ENCODE data around the gene CNPY1. TPM values are rescaled to one million over a fixed set of nuclear protein-coding genes. Genes with fewer than 3 reads are reported as not detected.

Gene CNPY1
- total and polyA plus RNA-seq, 2 donors (not counting 1 experiment from before 2014, with no cell fraction given): not detected

GRCh38 chr7:155452505-155453295 is 93.7 kb downstream of the CNPY1 start:
- WGBS (ENCODE audit: insufficient coverage): 0% methylated on average over 1 of the region's 5 CpGs
- Histone ChIP-seq H3K27ac (ENCODE audit: low read length in 2 of 2) (no peak overlapping the region), H3K36me3 (replicated peaks in 1 of 2; ENCODE audit: control extremely low read depth in 1 of 2, control insufficient read depth in 1 of 2, extremely low read depth in 1 of 2, insufficient read depth in 2 of 2, low read length in 1 of 2) (no peaks in the 10 kb centered on the region), H3K9me3 (ENCODE audit: control extremely low read depth in 1 of 3, control insufficient read depth in 2 of 3, insufficient read depth in 1 of 3, low read length in 2 of 3) (peaks cover 0 to 49% (median 0%) of the 10 kb centered on the region in 3 donors), H3K4me1 (ENCODE audit: control insufficient read depth in 2 of 2, insufficient read depth in 2 of 2, low read length in 2 of 2) (peaks cover 38 to 65% of the 10 kb centered on the region in 2 donors), H3K9ac (ENCODE audit: low read length) (no peak overlapping the region), H3K4me3 (ENCODE audit: control extremely low read depth in 1 of 5, extremely low read depth in 1 of 5, insufficient read depth in 1 of 5, low read depth in 2 of 5, low read length in 4 of 5) (no peak overlapping the region), H2AFZ (ENCODE audit: insufficient read depth, low read depth, low read length, poor library complexity, severe bottlenecking) (no peak overlapping the region), H3K79me2 (ENCODE audit: control insufficient read depth, insufficient read depth, low read length) (no peaks in the 10 kb centered on the region), H4K20me1 (ENCODE audit: control insufficient read depth, insufficient read depth, low read length, poor library complexity, severe bottlenecking) (no peaks in the 10 kb centered on the region), H3K4me2 (replicated peaks; ENCODE audit: low read depth, low read length, poor library complexity, severe bottlenecking) (no peak overlapping the region), H3K27me3 (replicated peaks in 1 of 4; ENCODE audit: control extremely low read depth in 1 of 4, control insufficient read depth in 3 of 4, insufficient read depth in 4 of 4, low read length in 3 of 4) (peaks cover 0 to 95% (median 64%) of the 10 kb centered on the region in 4 experiments)
- TF ChIP-seq CTCF (IDR thresholded peaks at IDR 0.05): no peak
- no peak for TF ChIP-seq EZH2 (IDR thresholded peaks at IDR 0.05; ENCODE audit: borderline replicate concordance, insufficient read depth, low read depth, low read length, poor library complexity, severe bottlenecking)
- H3K27me3 Mint-ChIP-seq: peaks cover 61% of the 10 kb centered on the region
- ATAC-seq (ENCODE audit: low read depth) (no peak), DNase-seq (no peak)
- POLR2A ChIA-PET: no interaction called here
- intact Hi-C loops (cut with micrococcal nuclease): loop anchor here (2.0 kb wide), 1 partner anchor 74 kb away; no protein-coding TSS in a partner anchor
- CTCF ChIA-PET: interaction anchor here (0.7 to 1.2 kb wide), 2 partner anchors 55 to 73 kb away, joined by 3 to 4 read pairs; no protein-coding TSS in a partner anchor
- no peak overlapping the region for H3K4me3 Mint-ChIP-seq
- no peak overlapping the region for H3K27ac Mint-ChIP-seq
- peaks cover 22% of the 10 kb centered on the region for H3K4me1 Mint-ChIP-seq
- H3K9me3 Mint-ChIP-seq (ENCODE audit: insufficient read depth): no peaks in the 10 kb centered on the region

GRCh38 chr7:155451840-155452239 is 94.5 kb downstream of the CNPY1 start:
- CTCF ChIA-PET: interaction anchor here (0.7 to 1.2 kb wide), 2 partner anchors 54 to 72 kb away, joined by 3 to 4 read pairs; no protein-coding TSS in a partner anchor
- WGBS (ENCODE audit: insufficient coverage): 7% methylated on average over 3 of the region's 9 CpGs
- no peaks in the 10 kb centered on the region for H4K20me1 ChIP-seq (ENCODE audit: control insufficient read depth, insufficient read depth, low read length, poor library complexity, severe bottlenecking)

More at GRCh38 chr7:155451840-155452239, 94.5 kb downstream of the CNPY1 start:
- no peaks in the 10 kb centered on the region for H3K79me2 ChIP-seq (ENCODE audit: control insufficient read depth, insufficient read depth, low read length)
- H3K27me3 Mint-ChIP-seq: peaks cover 66% of the 10 kb centered on the region
- POLR2A ChIA-PET: no interaction called here
- TF ChIP-seq EZH2 (IDR thresholded peaks at IDR 0.05; ENCODE audit: borderline replicate concordance, insufficient read depth, low read depth, low read length, poor library complexity, severe bottlenecking): no peak
- TF ChIP-seq CTCF (IDR thresholded peaks at IDR 0.05): no peak
- no peaks in the 10 kb centered on the region for H3K9me3 Mint-ChIP-seq (ENCODE audit: insufficient read depth)
- DNase-seq (peak; percentile 11), ATAC-seq (ENCODE audit: low read depth) (no peak)
- H3K4me3 Mint-ChIP-seq: no peak overlapping the region
- peaks cover 0 to 94% (median 65%) of the 10 kb centered on the region in 4 experiments for H3K27me3 ChIP-seq (replicated peaks in 1 of 4; ENCODE audit: control extremely low read depth in 1 of 4, control insufficient read depth in 3 of 4, insufficient read depth in 4 of 4, low read length in 3 of 4)
- H3K9ac ChIP-seq (ENCODE audit: low read length): no peak overlapping the region
- H3K4me3 ChIP-seq (ENCODE audit: control extremely low read depth in 1 of 5, extremely low read depth in 1 of 5, insufficient read depth in 1 of 5, low read depth in 2 of 5, low read length in 4 of 5): no peak overlapping the region
- no peak overlapping the region for H3K27ac ChIP-seq (ENCODE audit: low read length in 2 of 2)
- peaks cover 0 to 45% (median 0%) of the 10 kb centered on the region in 3 donors for H3K9me3 ChIP-seq (ENCODE audit: control extremely low read depth in 1 of 3, control insufficient read depth in 2 of 3, insufficient read depth in 1 of 3, low read length in 2 of 3)
- peaks cover 35 to 60% of the 10 kb centered on the region in 2 donors for H3K4me1 ChIP-seq (ENCODE audit: control insufficient read depth in 2 of 2, insufficient read depth in 2 of 2, low read length in 2 of 2)
- no peak overlapping the region for H3K27ac Mint-ChIP-seq
- H3K36me3 ChIP-seq (replicated peaks in 1 of 2; ENCODE audit: control extremely low read depth in 1 of 2, control insufficient read depth in 1 of 2, extremely low read depth in 1 of 2, insufficient read depth in 2 of 2, low read length in 1 of 2): no peaks in the 10 kb centered on the region
- peaks cover 22% of the 10 kb centered on the region for H3K4me1 Mint-ChIP-seq
- H2AFZ ChIP-seq (ENCODE audit: insufficient read depth, low read depth, low read length, poor library complexity, severe bottlenecking): no peak overlapping the region
- intact Hi-C loops (cut with micrococcal nuclease): loop anchor here (2.0 kb wide), 1 partner anchor 73 kb away; no protein-coding TSS in a partner anchor
- H3K4me2 ChIP-seq (replicated peaks; ENCODE audit: low read depth, low read length, poor library complexity, severe bottlenecking): no peak overlapping the region
